Neural progenitor cell (in vitro differentiated cells): ENCODE data around the gene SCG2.

Experiments used
- EZH2 ChIP-seq: fragments of 200-600 bp; sonication (generic); IDR thresholded peaks from 2 replicates; pipeline ENCODE4 v1.6.1; 2017; ENCODE audit warnings: antibody characterized with exemption, mild to moderate bottlenecking, moderate library complexity
- EZH2phosphoT487 ChIP-seq: fragments of 200-600 bp; sonication (generic); IDR thresholded peaks from 2 replicates; pipeline ENCODE4 v1.6.1; 2017; ENCODE audit warnings: antibody characterized with exemption
- TF ChIP-seq, protein P1 (sequence below): fragments of 200-600 bp; sonication (generic); IDR thresholded peaks from 2 replicates; pipeline ENCODE4 v1.5.1; 2017; ENCODE audit warnings: antibody characterized with exemption, mild to moderate bottlenecking

DNA sequence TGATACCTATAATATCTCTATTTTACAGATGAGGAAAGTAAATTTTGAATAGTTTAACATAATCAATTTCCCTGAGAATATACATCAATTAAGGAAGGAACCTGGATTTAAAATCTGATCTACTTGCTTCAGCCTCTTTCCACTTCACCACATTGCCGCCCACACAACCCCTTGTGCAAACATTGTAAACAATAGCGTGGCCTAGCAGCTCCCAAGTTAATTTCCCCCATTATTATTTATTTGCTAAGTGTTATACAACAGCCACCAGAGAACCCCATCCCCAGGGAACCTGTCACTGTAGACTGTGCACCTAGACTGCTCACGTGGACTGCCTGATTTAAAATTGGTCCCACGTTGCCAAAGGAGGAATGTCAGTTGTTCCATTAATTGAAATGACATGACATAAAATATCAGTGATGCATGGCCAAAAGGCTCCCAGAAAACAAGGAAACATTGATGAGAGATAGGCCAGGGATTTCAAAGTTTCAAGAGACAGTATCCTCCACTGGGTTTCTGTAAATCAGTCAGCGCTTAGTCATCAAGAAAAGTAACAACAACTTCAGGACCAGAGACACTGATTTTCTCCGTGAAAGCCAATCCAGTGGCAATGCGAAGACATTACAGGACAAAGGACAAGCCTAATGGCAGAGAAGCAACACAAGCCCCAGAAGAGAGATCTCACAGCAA lies 41.3 kb downstream of the SCG2 start:
- TF ChIP-seq, protein P1, sequence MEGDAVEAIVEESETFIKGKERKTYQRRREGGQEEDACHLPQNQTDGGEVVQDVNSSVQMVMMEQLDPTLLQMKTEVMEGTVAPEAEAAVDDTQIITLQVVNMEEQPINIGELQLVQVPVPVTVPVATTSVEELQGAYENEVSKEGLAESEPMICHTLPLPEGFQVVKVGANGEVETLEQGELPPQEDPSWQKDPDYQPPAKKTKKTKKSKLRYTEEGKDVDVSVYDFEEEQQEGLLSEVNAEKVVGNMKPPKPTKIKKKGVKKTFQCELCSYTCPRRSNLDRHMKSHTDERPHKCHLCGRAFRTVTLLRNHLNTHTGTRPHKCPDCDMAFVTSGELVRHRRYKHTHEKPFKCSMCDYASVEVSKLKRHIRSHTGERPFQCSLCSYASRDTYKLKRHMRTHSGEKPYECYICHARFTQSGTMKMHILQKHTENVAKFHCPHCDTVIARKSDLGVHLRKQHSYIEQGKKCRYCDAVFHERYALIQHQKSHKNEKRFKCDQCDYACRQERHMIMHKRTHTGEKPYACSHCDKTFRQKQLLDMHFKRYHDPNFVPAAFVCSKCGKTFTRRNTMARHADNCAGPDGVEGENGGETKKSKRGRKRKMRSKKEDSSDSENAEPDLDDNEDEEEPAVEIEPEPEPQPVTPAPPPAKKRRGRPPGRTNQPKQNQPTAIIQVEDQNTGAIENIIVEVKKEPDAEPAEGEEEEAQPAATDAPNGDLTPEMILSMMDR = no peak
- TF ChIP-seq EZH2 = no peak
- TF ChIP-seq EZH2phosphoT487 = no peak
